SK-N-SH (cell line): ENCODE results near the gene MEIS2.

Experiments
- FOXJ3 ChIP-seq: sonication (generic); formaldehyde crosslinking; IDR thresholded peaks from 2 replicates; pipeline ENCODE4 v1.5.1; 2020; ENCODE audit warnings: mild to moderate bottlenecking, missing genetic modification reagents
- GABPA ChIP-seq: IDR thresholded peaks from 2 replicates; pipeline ENCODE4 v1.4.0; 2012; ENCODE audit warnings: low read depth, mild to moderate bottlenecking
- PBX3 ChIP-seq: IDR thresholded peaks from 2 replicates; pipeline ENCODE4; 2012
- TF ChIP-seq, protein P1 (sequence below): fragments of 200-600 bp; sonication (generic); IDR thresholded peaks from 2 replicates; pipeline ENCODE4 v1.6.1; 2017; ENCODE audit warnings: antibody characterized with exemption, mild to moderate bottlenecking, moderate library complexity

DNA sequence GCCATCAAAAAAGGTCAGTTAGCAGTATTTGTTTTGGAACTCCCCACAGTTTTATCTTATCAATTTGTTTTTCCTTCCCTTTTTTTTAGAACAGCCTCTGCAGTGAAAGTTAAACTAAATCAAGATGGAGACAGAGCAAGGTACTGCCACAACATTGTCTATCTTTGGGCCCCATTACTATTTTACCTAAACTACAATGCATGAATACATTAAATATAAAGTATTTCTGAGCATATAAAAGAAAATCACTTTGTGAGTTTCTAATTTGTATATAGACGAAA lies 139.5 kb downstream of the MEIS2 start:
- TF ChIP-seq FOXJ3 (no peak), PBX3 (no peak), GABPA (no peak)
- TF ChIP-seq, protein P1, sequence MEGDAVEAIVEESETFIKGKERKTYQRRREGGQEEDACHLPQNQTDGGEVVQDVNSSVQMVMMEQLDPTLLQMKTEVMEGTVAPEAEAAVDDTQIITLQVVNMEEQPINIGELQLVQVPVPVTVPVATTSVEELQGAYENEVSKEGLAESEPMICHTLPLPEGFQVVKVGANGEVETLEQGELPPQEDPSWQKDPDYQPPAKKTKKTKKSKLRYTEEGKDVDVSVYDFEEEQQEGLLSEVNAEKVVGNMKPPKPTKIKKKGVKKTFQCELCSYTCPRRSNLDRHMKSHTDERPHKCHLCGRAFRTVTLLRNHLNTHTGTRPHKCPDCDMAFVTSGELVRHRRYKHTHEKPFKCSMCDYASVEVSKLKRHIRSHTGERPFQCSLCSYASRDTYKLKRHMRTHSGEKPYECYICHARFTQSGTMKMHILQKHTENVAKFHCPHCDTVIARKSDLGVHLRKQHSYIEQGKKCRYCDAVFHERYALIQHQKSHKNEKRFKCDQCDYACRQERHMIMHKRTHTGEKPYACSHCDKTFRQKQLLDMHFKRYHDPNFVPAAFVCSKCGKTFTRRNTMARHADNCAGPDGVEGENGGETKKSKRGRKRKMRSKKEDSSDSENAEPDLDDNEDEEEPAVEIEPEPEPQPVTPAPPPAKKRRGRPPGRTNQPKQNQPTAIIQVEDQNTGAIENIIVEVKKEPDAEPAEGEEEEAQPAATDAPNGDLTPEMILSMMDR, result no peak
